GM12878 (cell line): ENCODE measurements around the gene TBCA. TPM values are rescaled to one million over a fixed set of nuclear protein-coding genes. Genes with fewer than 3 reads are reported as not detected.

ENCODE experiments used
- ATAC-seq: fragments of 200-7000 bp; cut with Tn5 transposase; 3 replicates; pipeline ENCODE4 v1.9.1; 2020; ENCODE audit warnings: mild to moderate bottlenecking, moderate library complexity
- BruUV-seq: library from RNA; stranded (reverse); fragments of 400-500 nt; replicated peaks from 2 replicates; lab custom pipeline; 2021; lab: Mats Ljungman, UMichigan
- CTCF ChIA-PET: fragments of 300-600 bp; sonication (Branson Sonifier 250); formaldehyde crosslinking; extraction: SDS; loops from one replicate; lab custom pipeline; 2021; ENCODE audit warnings: inconsistent platforms; lab: Yijun Ruan, JAX
- POLR2A ChIA-PET: fragments of 350-600 bp; formaldehyde crosslinking; extraction: SDS; loops from one replicate; lab custom pipeline; 2021; ENCODE audit warnings: inconsistent platforms; lab: Charles Lee
- RAD21 ChIA-PET: fragments of 300-600 bp; sonication (Branson Sonifier 250); formaldehyde crosslinking; loops from one replicate; lab custom pipeline; 2023; ENCODE audit warnings: antibody characterized with exemption; ENCODE audit not compliant: unreplicated experiment; lab: Charles Lee
- SMC1A ChIA-PET: fragments of 300-600 bp; sonication (Branson Sonifier 250); formaldehyde crosslinking; loops from one replicate; lab custom pipeline; 2023; ENCODE audit not compliant: unreplicated experiment, uncharacterized antibody; lab: Charles Lee
- DNase-seq: peaks from one replicate; pipeline ENCODE4 v3.0.0-alpha.2; 2011; ENCODE audit warnings: low read depth, low spot score
- FAIRE-seq: peaks from 3 replicates; lab custom pipeline; 2011; peaks lifted over from hg19 to GRCh38; lab: Jason Lieb, UNC
- H2AFZ ChIP-seq: 2 replicates; pipeline ENCODE4 v1.6.0; 2011; ENCODE audit warnings: low read depth, low read length, control low read depth; ENCODE audit not compliant: control insufficient read depth
- H3K27ac ChIP-seq: 2 replicates; pipeline ENCODE4 v1.5.1; 2011; ENCODE audit warnings: control low read depth; ENCODE audit not compliant: control insufficient read depth, insufficient read depth
- H3K27me3 ChIP-seq, 2 experiments: replicated peaks in 1 of 2; 2 replicates each; pipeline versions ENCODE4 v1.6.0 to v1.6.1; 2011; ENCODE audit warnings: low read length in 1 of 2; ENCODE audit not compliant: control insufficient read depth in 2 of 2, insufficient read depth in 2 of 2
- H3K36me3 ChIP-seq, 2 experiments: 2 replicates each; pipeline ENCODE4 v1.5.1; 2011; ENCODE audit warnings: low read length in 1 of 2; ENCODE audit not compliant: control insufficient read depth in 2 of 2, insufficient read depth in 2 of 2
- H3K4me1 ChIP-seq: 2 replicates; pipeline ENCODE4 v1.6.1; 2011; ENCODE audit warnings: mild to moderate bottlenecking, low read length, moderate library complexity, mixed read lengths; ENCODE audit not compliant: control insufficient read depth, insufficient read depth
- H3K4me2 ChIP-seq: 2 replicates; pipeline ENCODE4 v1.6.0; 2011; ENCODE audit warnings: control low read depth; ENCODE audit not compliant: control insufficient read depth, insufficient read depth
- H3K4me3 ChIP-seq: fragments of 200-600 bp; sonication (generic); 2 replicates; pipeline ENCODE4 v1.5.1; 2016
- H3K79me2 ChIP-seq: 2 replicates; pipeline ENCODE4 v1.6.0; 2011; ENCODE audit warnings: low read length; ENCODE audit not compliant: control insufficient read depth, insufficient read depth
- H3K9ac ChIP-seq: 2 replicates; pipeline ENCODE4 v1.8.0; 2011; ENCODE audit warnings: low read length, control low read depth, mixed read lengths; ENCODE audit not compliant: control insufficient read depth, insufficient read depth
- H3K9me3 ChIP-seq: replicated peaks from 3 replicates; pipeline ENCODE4 v1.5.1; 2011; ENCODE audit warnings: mild to moderate bottlenecking, low read length; ENCODE audit not compliant: control insufficient read depth, insufficient read depth
- H4K20me1 ChIP-seq: 2 replicates; pipeline ENCODE4 v1.6.0; 2011; ENCODE audit not compliant: control insufficient read depth, insufficient read depth
- CBFB ChIP-seq: IDR thresholded peaks from 2 replicates; pipeline ENCODE4 v1.6.1; 2016; ENCODE audit warnings: antibody characterized with exemption, low read depth
- NFIC ChIP-seq: IDR thresholded peaks from 2 replicates; pipeline ENCODE4 v1.6.1; 2012; ENCODE audit warnings: low read depth, mild to moderate bottlenecking, inconsistent platforms, low read length, moderate library complexity
- PBX3 ChIP-seq: IDR thresholded peaks from 2 replicates; pipeline ENCODE4 v1.6.1; 2011; ENCODE audit warnings: mild to moderate bottlenecking, low read depth, low read length, moderate library complexity; ENCODE audit not compliant: insufficient replicate concordance
- PKNOX1 ChIP-seq: fragments of 450-650 bp; IDR thresholded peaks from 2 replicates; pipeline ENCODE4 v1.6.1; 2016; ENCODE audit warnings: mild to moderate bottlenecking
- PML ChIP-seq: IDR thresholded peaks from 2 replicates; pipeline ENCODE4 v1.6.1; 2012; ENCODE audit warnings: low read length, inconsistent platforms
- ZNF207 ChIP-seq: fragments of 450-650 bp; IDR thresholded peaks from 2 replicates; pipeline ENCODE4 v1.6.1; 2014; ENCODE audit warnings: antibody characterized with exemption, mild to moderate bottlenecking, borderline replicate concordance
- WGBS: methylation state at CpG from one replicate; pipeline ENCODE4 v1.1.6; 2016; ENCODE audit warnings: low lambda C conversion rate; ENCODE audit not compliant: insufficient replicate concordance, insufficient coverage; ENCODE audit errors: missing lambda C conversion rate; 5-methylcytosine and 5-hydroxymethylcytosine counted together
- in situ Hi-C: fragments of 300-500 bp; cut with MboI; formaldehyde crosslinking; loops from 9 replicates; pipeline ENCODE4 v1.14.3; 2018; ENCODE audit warnings: mixed read lengths
- intact Hi-C: fragments of 100-400 bp; cut with micrococcal nuclease; formaldehyde crosslinking; loops from one replicate; pipeline ENCODE4 v1.14.2; 2022; ENCODE audit not compliant: unreplicated experiment
- polyA plus RNA-seq, 11 experiments: library from polyadenylated mRNA; depleted of rRNA in 4 of 11; unstranded in 6 of 11; stranded (reverse) in 5 of 11; fragments of >200 nt; fragmentation: Nextera tagmentation in 4 of 11; fragmentation: Illumina TruSeq in 1 of 11; extraction: Ambion mirVana in 4 of 11; extraction: Trizol in 1 of 11; gene quantifications; 1 replicate in 1 of 11; 2 replicates in 10 of 11; pipeline versions ENCODE4 v1.2.1 to v1.2.3, GENCODE V29; 2011 to 2016; ENCODE audit warnings: inconsistent platforms in 2 of 11, missing spikeins in 2 of 11, low read depth in 1 of 11
- total RNA-seq, 4 experiments: library from RNA; depleted of rRNA in 3 of 4; stranded (reverse); fragments of >200 nt in 3 of 4; fragmentation: Illumina TruSeq in 1 of 4; extraction: Trizol in 1 of 4; gene quantifications; 2 replicates each; pipeline versions ENCODE4 v1.2.1 to v1.2.3, GENCODE V29; 2013 to 2021

The TBCA gene
- total and polyA plus RNA-seq, 10 of the 15 experiments (the other 5 are each of a cell fraction or from before 2014, with no cell fraction given), result 86.3 to 647 (median 294) TPM

- Histone ChIP-seq H3K4me1 (no peaks in the 10 kb centered on the region), H3K9ac (no peak overlapping the region), H2AFZ (no peak overlapping the region), H3K27me3 (no peaks in the 10 kb centered on the region), H3K79me2 (peaks cover 59% of the 10 kb centered on the region)
- SMC1A ChIA-PET, result interaction anchor here (0.6 kb wide), 1 partner anchor 523 kb away, joined by 3 read pairs; no protein-coding TSS in a partner anchor
- intact Hi-C loops (no loop called here), in situ Hi-C loops (no loop called here)
- no peak for TF ChIP-seq PBX3
- TF ChIP-seq, all 136 proteins: peak for 0
- peaks cover 10% of the 10 kb centered on the region for H3K9me3 ChIP-seq
- WGBS, result 65% methylated on average over 3 of the region's 3 CpGs
- H3K36me3 ChIP-seq, result peaks cover 0 to 8% of the 10 kb centered on the region in 2 experiments; a peak in 3 of 4 replicates
- H4K20me1 ChIP-seq, result no peaks in the 10 kb centered on the region
- H3K4me3 ChIP-seq, result no peak overlapping the region
- DNase-seq, result no peak
- POLR2A ChIA-PET, result interaction anchor here (0.7 kb wide), 2 partner anchors 26 to 71 kb away, joined by 4 read pairs; no protein-coding TSS in a partner anchor
- no peak for ATAC-seq
- CTCF ChIA-PET, result no interaction called here
- RAD21 ChIA-PET, result no interaction called here
- BruUV-seq, result no TSS peak
- no peak overlapping the region for H3K27ac ChIP-seq
- no peak for FAIRE-seq
- H3K4me2 ChIP-seq, result no peak overlapping the region
Measured at GRCh38 chr5:77761606-77762005, 14.5 kb downstream of the TBCA start.

- no peaks in the 10 kb centered on the region for H3K27me3 ChIP-seq
- H3K9ac ChIP-seq, result no peak overlapping the region
- SMC1A ChIA-PET, result interaction anchor here (1.0 kb wide), 1 partner anchor 17 kb away, joined by 4 read pairs; no protein-coding TSS in a partner anchor
- H4K20me1 ChIP-seq, result no peaks in the 10 kb centered on the region
- POLR2A ChIA-PET, result no interaction called here
- TF ChIP-seq NFIC, result no peak
- TF ChIP-seq ZNF207, result no peak
- no peak for TF ChIP-seq CBFB
- TF ChIP-seq PML, result no peak
- TF ChIP-seq PKNOX1, result no peak
- H3K27ac ChIP-seq, result no peak overlapping the region
- intact Hi-C loops (no loop called here), in situ Hi-C loops (no loop called here)
- no peak for DNase-seq
- RAD21 ChIA-PET, result no interaction called here
- H3K9me3 ChIP-seq, result peaks cover 7% of the 10 kb centered on the region
- H3K4me2 ChIP-seq, result no peak overlapping the region
- H3K79me2 ChIP-seq, result peaks cover 55% of the 10 kb centered on the region
- CTCF ChIA-PET, result no interaction called here
- no peak overlapping the region for H3K4me3 ChIP-seq
- H3K4me1 ChIP-seq, result no peaks in the 10 kb centered on the region
- no peak overlapping the region for H2AFZ ChIP-seq
- ATAC-seq, result no peak
- WGBS, result 89% methylated on average over 10 of the region's 10 CpGs
- no peak for FAIRE-seq
- H3K36me3 ChIP-seq, result peaks cover 0 to 10% of the 10 kb centered on the region in 2 experiments; a peak in 3 of 4 replicates
- no TSS peak for BruUV-seq
Measured at GRCh38 chr5:77758141-77758938, 17.8 kb downstream of the TBCA start.
